ENCODE data around the gene ASCC1.

ASCC1 gene

DNA sequence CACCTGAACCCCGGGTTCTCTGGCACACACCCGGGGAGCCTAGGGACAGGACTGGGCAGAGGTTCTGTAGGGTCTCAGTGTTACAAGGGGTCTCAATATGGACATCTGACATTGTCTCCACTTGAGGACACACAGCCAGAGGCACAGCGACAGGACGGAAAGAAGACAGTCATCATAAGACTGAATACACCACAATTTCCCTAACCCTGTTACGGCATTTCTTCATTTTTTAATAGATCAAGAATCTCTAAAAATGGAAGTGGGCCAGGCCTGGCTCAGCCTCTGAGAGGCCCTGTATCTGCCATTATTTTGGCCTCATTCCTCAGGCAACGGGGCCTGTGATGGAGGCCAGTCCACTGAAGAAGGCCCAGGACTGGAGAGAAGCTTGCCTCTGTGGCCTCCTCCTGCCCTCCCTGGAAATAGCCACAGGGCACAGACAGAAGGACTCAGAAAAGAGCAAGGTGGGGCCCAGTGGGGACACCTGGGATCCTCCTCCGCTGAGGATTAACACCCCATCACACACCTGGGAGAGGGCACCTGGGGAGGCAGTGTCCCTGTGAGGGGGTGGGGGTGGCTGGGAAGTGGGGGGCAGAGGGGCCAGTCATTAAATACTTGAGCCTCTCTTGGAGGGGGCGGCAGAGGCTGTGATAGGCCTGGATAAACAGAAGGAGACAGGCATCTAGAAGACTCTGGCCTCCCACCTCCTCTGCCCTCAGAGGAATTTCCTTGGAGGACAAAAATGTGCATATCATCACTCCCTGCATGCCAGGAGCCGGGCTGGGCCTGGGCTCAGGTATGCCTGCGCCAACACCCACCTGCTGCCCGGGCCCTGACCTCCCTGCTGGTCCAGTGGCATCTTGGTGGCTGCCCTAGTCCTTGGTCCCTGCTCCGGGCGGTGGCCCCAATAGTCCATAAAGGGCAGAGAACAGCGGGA lies 135.8 kb downstream of the ASCC1 start:
- DNase-seq: no peak

DNA sequence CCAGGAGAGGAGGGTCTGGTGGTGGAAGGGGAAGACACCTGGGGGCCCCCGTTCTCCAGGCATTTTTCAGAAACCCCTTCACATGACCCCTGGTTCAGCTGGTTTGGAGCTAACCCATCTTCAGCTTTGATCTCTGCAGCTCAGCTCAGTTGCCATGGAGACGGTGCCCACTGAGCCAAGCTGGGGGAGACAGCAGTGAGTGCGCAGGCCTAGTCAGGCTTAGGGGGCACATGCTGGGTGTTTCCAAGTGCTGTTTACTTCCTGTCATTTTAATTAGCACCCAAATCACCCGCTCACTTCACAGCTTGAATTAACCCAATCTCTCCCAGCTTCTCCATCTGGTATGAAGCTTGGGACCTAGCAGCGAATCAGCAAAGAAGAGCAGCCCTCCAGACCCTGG lies 136.7 kb downstream of the ASCC1 start:
- no peak for DNase-seq

- no peak for DNase-seq
These were observed 138.6 kb downstream of the ASCC1 start for GRCh38 chr10:72077275-72077990.

- DNase-seq: no peak
These were observed 139.3 kb downstream of the ASCC1 start for GRCh38 chr10:72076756-72077155.

DNA sequence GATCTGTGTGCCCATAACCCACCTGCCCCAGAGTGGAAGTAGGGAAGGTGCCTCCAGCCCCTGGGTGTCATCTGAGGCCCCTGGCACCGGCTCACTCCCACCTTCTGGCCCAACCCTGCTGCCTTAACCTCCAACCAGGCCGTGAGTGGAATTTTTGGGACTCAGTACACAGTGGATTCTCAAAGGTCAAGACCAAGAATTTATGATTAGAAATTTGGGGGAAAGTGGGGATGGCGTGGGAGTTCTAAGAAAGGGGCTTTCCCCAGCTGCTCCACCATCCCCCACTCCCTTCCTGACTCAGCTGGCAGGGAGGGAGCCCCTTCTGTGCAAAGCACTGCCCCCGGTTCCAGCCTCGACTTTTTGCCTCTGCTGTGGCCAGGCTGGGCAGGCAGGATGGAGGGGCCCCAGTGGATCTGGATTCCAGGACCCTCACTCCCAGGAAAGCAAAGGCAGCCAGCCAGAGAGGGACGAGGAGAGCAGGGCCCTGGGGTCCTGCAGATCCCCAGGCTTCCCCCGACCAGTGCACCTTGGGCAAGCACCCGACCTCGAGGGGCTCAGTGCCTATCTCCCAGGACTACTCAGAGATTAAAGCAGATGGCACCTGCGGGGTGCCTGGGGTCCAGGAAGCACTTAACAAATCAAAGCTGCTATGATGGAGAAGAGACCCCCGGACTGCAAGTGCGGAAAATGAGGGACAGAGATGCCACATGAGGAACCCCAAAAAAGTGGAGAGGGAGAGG lies 140.5 kb downstream of the ASCC1 start:
- DNase-seq: no peak

DNA sequence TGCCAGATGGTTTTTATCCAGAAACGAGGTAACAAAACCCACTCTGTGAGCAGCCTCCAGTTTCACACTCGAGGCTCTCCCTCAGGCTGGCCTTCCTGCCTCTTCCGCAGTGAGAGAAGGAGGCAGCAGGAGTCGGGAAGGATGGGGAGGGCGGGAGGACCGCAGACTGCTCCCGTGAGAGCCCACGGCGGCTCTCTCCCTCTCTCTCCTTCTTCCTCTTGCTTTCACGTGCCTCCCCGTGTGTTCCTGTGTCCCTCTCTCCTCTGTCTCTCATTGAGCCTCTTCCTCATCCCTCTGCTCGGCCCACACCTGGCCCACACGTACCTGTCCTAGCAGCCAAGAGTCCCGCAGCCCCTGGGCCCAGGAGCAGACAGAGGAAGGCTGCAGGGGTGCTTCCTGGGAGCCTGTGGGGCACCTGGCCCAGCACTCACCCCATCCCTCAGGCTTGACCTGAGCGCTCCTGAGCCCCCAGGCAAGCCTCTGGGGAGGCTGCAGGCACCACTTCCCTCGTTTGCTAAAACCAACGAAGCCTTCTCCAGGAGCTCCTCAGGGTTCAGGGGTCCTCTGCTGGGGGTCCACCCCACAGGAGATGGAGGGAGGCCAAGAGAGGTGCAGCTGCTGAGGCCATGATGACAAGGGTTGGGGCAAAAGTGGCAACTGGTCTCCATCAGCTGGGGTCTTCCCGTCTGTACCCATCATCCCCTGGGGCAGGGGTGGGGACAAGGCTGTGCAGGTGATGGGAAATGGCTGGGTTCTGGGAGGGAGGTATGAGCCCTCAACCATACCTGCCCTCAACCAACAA lies 141.3 kb downstream of the ASCC1 start:
- DNase-seq: no peak

DNA sequence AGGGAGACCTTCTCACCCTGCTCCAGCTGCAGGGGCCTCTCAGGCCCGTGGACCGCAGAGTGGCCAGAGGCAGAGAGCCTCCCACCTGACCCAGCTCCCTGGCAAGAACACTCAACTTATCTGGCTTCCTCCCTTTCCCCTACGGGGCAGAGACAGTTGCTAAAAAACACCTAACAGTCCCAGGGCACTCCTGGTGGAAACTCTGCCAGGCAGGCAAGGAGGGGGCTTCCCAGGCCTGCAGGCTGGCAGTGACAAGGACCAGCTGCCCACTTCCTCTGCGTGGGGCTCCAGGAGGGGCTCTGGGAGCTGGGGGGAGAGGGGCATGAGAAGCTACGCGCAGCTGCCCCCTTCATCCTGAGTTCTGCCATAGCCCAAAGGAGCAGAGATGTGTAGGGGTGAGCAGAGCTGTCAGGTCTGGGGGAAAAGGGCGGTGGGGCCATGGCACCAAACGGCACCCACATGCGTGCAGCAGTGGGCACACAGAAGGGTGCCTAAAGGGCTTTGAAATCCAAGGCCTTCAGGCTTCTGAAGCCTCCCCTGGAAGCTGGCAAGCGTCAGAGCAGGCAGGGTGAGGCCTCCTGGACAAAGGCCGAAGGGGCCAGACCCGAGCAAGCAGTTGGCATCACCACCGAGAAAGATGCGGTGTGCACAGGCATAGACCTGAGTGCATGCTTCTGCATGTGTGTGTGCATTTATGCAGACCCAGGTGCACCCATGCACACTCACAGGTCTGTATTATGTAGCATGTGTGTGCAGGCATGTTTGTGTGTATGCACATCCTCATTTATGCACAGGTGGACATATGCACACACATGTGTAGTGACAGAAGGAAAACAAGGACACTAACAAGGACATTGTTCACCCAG lies 142.1 kb downstream of the ASCC1 start:
- no peak for DNase-seq

- no peak for DNase-seq
These were observed 143.4 kb downstream of the ASCC1 start for GRCh38 chr10:72072639-72073038.

DNA sequence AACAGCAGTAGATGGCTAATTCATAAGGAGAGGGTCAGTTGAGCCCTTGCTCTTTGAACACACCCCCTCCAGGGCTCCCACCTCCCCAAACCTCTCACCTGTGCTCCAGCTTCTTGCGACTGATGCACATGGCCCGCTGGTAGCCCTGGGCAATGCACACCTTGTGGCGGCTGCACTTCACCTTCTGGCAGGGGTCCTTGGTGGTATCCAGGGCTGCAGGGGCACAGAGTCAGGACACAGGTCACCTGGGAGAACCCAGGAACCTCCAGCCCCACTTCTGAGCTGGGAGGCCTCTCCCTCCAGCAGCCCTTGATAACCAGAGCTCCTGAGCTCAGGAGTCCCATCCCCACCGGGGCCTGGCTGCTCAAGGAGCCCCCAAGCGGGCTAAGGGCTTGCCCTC lies 144.0 kb downstream of the ASCC1 start:
- DNase-seq: no peak

- no peak for DNase-seq
These were observed 146.1 kb downstream of the ASCC1 start for GRCh38 chr10:72069751-72070526.

GRCh38 chr10:72068901-72069446 lies 147.1 kb downstream of the ASCC1 start:
- DNase-seq: no peak

- no peak for DNase-seq
These were observed 147.8 kb downstream of the ASCC1 start for GRCh38 chr10:72068126-72068765.

- no peak for DNase-seq
These were observed 148.5 kb downstream of the ASCC1 start for GRCh38 chr10:72067463-72068125.

DNA sequence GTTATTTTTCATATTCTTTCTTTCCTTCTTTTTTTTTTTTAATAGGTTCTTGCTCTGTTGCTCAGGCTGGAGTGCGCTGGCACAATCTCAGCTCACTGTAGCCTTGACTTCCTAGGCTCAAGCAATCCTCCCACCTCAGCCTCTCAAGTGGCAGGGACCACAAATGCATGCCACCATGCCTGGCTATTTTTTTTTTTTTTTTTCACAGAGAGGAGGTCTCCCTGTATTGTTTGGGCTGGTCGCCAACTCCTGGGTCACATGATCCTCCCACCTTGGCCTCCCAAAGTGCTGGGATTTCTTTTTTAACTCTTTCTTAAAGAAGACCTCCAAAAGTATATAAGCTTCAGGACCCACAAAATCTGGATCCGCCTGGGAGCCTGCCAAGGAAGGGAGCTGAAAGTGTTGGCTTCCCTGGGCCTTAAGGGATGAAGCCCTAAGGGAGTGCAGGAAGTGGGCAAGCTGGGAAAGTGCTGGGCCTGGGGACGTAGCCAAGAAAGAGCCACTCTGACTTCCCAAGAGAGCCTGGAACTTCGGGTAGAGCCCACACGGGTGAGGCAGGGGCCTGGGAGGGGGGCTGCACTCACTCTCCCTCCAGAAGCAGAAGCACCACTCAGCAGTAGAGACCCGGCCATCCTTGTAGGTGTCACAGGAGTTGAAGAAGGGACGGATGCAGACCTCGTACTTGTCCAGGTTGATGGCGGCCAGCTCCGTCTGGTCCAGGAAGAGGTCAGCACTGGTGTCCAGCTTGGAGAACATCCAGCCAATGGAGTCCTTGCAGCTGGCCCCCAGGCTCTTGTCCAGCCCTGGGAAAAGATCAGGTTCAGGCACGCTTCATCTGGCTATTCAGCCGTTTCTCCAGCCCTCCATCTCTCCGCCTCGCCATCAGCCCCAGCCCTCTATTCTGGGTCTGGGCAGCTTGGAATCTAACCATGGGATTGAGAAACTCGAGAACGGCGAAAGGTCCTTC lies 149.5 kb downstream of the ASCC1 start:
- no peak for DNase-seq

DNA sequence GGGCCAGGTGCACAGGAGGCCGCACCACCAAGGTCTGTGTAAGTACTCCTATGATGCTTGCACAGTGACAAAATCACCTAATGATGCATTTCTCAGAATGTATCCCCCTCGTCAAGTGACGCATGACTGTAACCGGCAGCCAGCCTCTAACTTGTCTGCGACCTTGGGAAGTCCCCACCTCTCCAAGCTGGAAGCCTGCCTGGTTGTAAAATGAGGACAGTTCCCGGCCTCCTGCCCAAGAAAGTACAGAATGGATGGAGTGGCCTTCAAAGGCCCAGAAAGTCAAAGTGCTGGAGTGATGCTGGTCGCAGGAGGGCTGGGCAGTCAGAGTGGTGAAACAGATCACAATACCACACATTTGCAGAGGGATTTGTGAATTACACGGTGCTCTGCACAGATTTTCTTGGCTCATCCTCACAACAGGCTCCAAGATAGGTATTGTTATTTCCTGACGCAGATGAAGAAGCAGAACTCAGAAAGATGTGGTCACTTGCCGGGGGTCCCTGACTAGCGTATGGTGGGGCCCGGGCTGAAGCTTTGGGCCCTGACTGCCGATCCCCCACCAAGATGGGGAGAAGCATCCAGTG lies 150.5 kb downstream of the ASCC1 start:
- DNase-seq: no peak

DNA sequence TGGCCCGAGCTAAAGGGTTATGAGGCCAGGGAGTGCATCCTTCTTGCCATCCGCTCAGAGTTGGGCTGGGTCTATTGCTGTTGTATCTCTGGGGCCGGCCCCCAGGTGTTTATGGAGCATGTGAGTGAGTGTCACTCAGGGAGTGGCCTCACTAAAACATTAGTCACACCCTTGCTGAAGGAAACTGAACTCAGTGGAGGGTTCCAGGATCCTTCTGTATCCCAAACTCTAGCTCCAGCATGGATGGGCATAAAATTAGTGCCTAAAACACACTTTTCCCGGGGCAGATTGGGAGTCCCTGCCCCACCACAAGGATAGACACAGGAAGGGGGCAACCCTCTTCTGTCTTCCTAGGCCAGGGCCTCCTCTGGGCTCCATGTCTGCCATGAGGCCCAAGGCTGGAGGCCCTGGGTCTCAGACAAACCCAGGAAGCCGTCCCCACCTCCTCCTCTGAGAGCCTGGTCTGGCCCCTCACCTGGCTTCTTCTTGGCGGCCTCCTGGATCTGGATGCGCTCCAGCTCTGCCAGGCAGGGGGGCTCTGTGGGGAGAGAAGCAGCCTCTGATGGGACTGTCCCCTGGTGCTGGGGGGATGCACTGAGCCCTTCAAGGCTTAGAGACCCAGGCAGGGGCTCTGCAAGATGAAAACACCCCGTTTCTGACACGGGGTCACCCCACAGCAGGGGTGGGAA lies 152.2 kb downstream of the ASCC1 start:
- DNase-seq: no peak
